Measurements from ENCODE around the gene GMDS.
"Not testable (repeated sequence)": the region's sequence is repeated elsewhere in the genome, so short reads cannot be mapped to it uniquely, and the experiment has no call there.

DNA sequence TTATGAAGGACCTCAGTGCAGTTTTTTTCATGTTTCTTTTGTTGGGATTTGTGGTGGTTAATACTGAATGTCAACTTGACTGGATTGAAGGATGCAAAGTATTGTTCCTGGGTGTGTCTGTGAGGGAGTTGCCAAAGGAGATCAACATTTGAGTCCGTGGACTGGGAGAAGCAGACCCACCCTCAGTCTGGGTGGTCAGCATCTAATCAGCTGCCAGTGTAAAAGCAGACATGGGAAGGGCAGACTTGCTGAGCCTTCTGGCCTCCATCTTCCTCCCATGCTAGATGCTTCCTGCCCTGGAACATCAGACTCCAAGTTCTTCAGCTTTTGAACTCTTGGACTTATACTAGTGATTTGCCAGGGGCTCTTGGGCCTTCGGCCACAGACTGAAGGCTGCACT, 553.6 kb downstream of the GMDS start:
- TF ChIP-seq HDAC2 (IDR thresholded peaks at IDR 0.05; ENCODE audit: borderline replicate concordance in 1 of 2, low read depth in 2 of 2, low read length in 2 of 2); POLR2AphosphoS5 (IDR thresholded peaks at IDR 0.05; ENCODE audit: low read depth, low read length); POLR2A (IDR thresholded peaks at IDR 0.05; ENCODE audit: control extremely low read depth in 1 of 2, low read depth in 2 of 2, low read length in 2 of 2); SP1 (IDR thresholded peaks at IDR 0.05; ENCODE audit: low read depth, low read length); CEBPB (IDR thresholded peaks at IDR 0.05; ENCODE audit: low read depth, low read length); BRCA1 (IDR thresholded peaks at IDR 0.05; ENCODE audit: low read depth, low read length); YY1 (IDR thresholded peaks at IDR 0.05; ENCODE audit: low read depth, low read length); EZH2 (IDR thresholded peaks at IDR 0.05; ENCODE audit: low read depth, low read length, severe bottlenecking); TCF12 (IDR thresholded peaks at IDR 0.05; ENCODE audit: low read depth, low read length): not testable (repeated sequence)
- TF ChIP-seq, protein P1, sequence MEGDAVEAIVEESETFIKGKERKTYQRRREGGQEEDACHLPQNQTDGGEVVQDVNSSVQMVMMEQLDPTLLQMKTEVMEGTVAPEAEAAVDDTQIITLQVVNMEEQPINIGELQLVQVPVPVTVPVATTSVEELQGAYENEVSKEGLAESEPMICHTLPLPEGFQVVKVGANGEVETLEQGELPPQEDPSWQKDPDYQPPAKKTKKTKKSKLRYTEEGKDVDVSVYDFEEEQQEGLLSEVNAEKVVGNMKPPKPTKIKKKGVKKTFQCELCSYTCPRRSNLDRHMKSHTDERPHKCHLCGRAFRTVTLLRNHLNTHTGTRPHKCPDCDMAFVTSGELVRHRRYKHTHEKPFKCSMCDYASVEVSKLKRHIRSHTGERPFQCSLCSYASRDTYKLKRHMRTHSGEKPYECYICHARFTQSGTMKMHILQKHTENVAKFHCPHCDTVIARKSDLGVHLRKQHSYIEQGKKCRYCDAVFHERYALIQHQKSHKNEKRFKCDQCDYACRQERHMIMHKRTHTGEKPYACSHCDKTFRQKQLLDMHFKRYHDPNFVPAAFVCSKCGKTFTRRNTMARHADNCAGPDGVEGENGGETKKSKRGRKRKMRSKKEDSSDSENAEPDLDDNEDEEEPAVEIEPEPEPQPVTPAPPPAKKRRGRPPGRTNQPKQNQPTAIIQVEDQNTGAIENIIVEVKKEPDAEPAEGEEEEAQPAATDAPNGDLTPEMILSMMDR (IDR thresholded peaks at IDR 0.05; ENCODE audit: control extremely low read depth in 1 of 3, insufficient read depth in 1 of 3, low read depth in 1 of 3, low read length in 3 of 3) = not testable (repeated sequence)
- TF ChIP-seq, protein P2, sequence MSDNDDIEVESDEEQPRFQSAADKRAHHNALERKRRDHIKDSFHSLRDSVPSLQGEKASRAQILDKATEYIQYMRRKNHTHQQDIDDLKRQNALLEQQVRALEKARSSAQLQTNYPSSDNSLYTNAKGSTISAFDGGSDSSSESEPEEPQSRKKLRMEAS (IDR thresholded peaks at IDR 0.05) = not testable (repeated sequence)
